HG02763 (cell line): ENCODE measurements around the gene OR2G6.
"Not testable (repeated sequence)": the region's sequence is repeated elsewhere in the genome, so short reads cannot be mapped to it uniquely, and the experiment has no call there.

ENCODE experiments used
- ATAC-seq: cut with Tn5 transposase; IDR thresholded peaks from one replicate; pipeline ENCODE4 v1.9.1; 2021; ENCODE audit warnings: mild to moderate bottlenecking, moderate library complexity; ENCODE audit not compliant: unreplicated experiment

Gene OR2G6

DNA sequence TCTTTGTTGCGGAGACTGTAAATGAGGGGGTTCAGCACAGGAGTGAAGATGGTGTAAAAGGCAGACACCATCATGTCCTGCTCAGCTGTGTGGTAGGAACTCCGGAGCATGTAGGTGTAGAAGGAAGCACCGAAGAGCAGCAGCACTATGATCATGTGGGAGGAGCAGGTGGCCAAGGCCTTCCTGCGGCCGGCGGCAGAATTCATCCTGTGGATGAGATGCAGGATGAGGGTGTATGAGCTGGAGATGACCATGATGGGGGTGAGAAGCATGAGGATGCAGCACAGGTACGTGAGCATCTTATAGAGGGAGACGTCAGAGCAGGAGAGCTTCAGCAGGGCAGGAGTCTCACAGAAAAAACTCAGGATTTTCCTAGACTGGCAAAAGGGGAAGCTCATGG lies 66.0 kb downstream of the OR2G6 start:
- not testable (repeated sequence) for ATAC-seq

GRCh38 chr1:248574657-248575056 lies 66.8 kb downstream of the OR2G6 start, which contains the start of gene OR2T34:
Gene OR2T34 (minus strand): TSS chr1:248574757. CDS start chr1:248574757, 0 bp downstream.
- ATAC-seq, result not testable (repeated sequence)

GRCh38 chr1:248576260-248576980 lies 68.5 kb downstream of the OR2G6 start:
- no peak for ATAC-seq
